Activated T-helper 1 cell treated with anti-CD3 and anti-CD28 coated beads, Interleukin-12 subunit alpha, Interleukin-12 subunit beta, Interleukin-2, Interleukin-4 antibody, amounts not matched to agents 30 ng/mL and 10 ng/mL and 1 ng/mL, durations not matched to agents 14 hours and 24 hours and 36 hours (primary cell): ENCODE measurements around the gene NACC2. TPM values are rescaled to one million over a fixed set of nuclear protein-coding genes. Genes with fewer than 3 reads are reported as not detected.

Source experiments
- DNase-seq: peaks from one replicate; pipeline ENCODE4 v3.0.0; 2021; ENCODE audit warnings: low spot score
- H3K27ac Mint-ChIP-seq: one replicate; pipeline ENCODE4 v1.8.0; 2021; ENCODE audit warnings: mild to moderate bottlenecking, mixed read lengths
- H3K27me3 Mint-ChIP-seq: one replicate; pipeline ENCODE4 v1.8.0; 2022; ENCODE audit warnings: mild to moderate bottlenecking, moderate library complexity, mixed read lengths; ENCODE audit not compliant: insufficient read depth
- H3K36me3 Mint-ChIP-seq: one replicate; pipeline ENCODE4 v1.8.0; 2021; ENCODE audit warnings: low read depth, mixed read lengths
- H3K4me1 Mint-ChIP-seq: one replicate; pipeline ENCODE4 v1.8.0; 2021; ENCODE audit warnings: low read depth, mixed read lengths
- H3K4me3 Mint-ChIP-seq: one replicate; pipeline ENCODE4 v1.8.0; 2021; ENCODE audit warnings: mild to moderate bottlenecking, moderate library complexity, mixed read lengths
- H3K9me3 Mint-ChIP-seq: one replicate; pipeline ENCODE4 v1.8.0; 2021; ENCODE audit warnings: mixed read lengths
- intact Hi-C: fragments of 100-400 bp; cut with micrococcal nuclease; formaldehyde crosslinking; loops from one replicate; pipeline ENCODE4 v1.15.1; 2024
- total RNA-seq: library from RNA; stranded (reverse); gene quantifications from 2 replicates; pipeline ENCODE4 v1.2.3, GENCODE V29; 2022

The NACC2 gene
- total RNA-seq, 1 donor from 2014 or later = 3.7 TPM

GRCh38 chr9:136024286-136024685, 70.8 kb downstream of the NACC2 start:
- H3K4me1 Mint-ChIP-seq = no peaks in the 10 kb centered on the region
- intact Hi-C loops = no loop called here
- no peaks in the 10 kb centered on the region for H3K36me3 Mint-ChIP-seq
- no peaks in the 10 kb centered on the region for H3K9me3 Mint-ChIP-seq
- H3K4me3 Mint-ChIP-seq = no peak overlapping the region
- peaks cover 2% of the 10 kb centered on the region for H3K27me3 Mint-ChIP-seq
- H3K27ac Mint-ChIP-seq = no peak overlapping the region
- DNase-seq = no peak

GRCh38 chr9:136023410-136024225, 71.5 kb downstream of the NACC2 start:
- Mint-ChIP-seq H3K4me1 (no peaks in the 10 kb centered on the region), H3K36me3 (no peaks in the 10 kb centered on the region), H3K27ac (no peak overlapping the region), H3K27me3 (peaks cover 2% of the 10 kb centered on the region), H3K4me3 (no peak overlapping the region), H3K9me3 (no peaks in the 10 kb centered on the region)
- DNase-seq = no peak
- intact Hi-C loops = no loop called here

GRCh38 chr9:136022731-136023409, 72.2 kb downstream of the NACC2 start:
- intact Hi-C loops = no loop called here
- Mint-ChIP-seq H3K27ac (no peak overlapping the region), H3K4me1 (no peaks in the 10 kb centered on the region), H3K9me3 (no peaks in the 10 kb centered on the region), H3K4me3 (no peak overlapping the region), H3K36me3 (no peaks in the 10 kb centered on the region), H3K27me3 (peaks cover 2% of the 10 kb centered on the region)
- DNase-seq = no peak

- H3K27me3 Mint-ChIP-seq = peaks cover 2% of the 10 kb centered on the region
- intact Hi-C loops = no loop called here
- no peak overlapping the region for H3K27ac Mint-ChIP-seq
- no peaks in the 10 kb centered on the region for H3K36me3 Mint-ChIP-seq
- no peak for DNase-seq
- H3K4me1 Mint-ChIP-seq = no peaks in the 10 kb centered on the region
- H3K9me3 Mint-ChIP-seq = no peaks in the 10 kb centered on the region
- H3K4me3 Mint-ChIP-seq = no peak overlapping the region
Measured at GRCh38 chr9:136021872-136022681, 73.0 kb downstream of the NACC2 start.

- Mint-ChIP-seq H3K27me3 (no peaks in the 10 kb centered on the region), H3K4me3 (no peak overlapping the region), H3K27ac (no peak overlapping the region), H3K36me3 (no peaks in the 10 kb centered on the region), H3K9me3 (no peaks in the 10 kb centered on the region), H3K4me1 (no peaks in the 10 kb centered on the region)
- no peak for DNase-seq
- intact Hi-C loops = no loop called here
Measured at GRCh38 chr9:136021171-136021871, 73.8 kb downstream of the NACC2 start.

GRCh38 chr9:136020671-136021070, 74.4 kb downstream of the NACC2 start:
- Mint-ChIP-seq H3K27ac (no peak overlapping the region), H3K4me1 (no peaks in the 10 kb centered on the region), H3K9me3 (no peaks in the 10 kb centered on the region), H3K27me3 (no peaks in the 10 kb centered on the region), H3K4me3 (no peak overlapping the region), H3K36me3 (no peaks in the 10 kb centered on the region)
- intact Hi-C loops = no loop called here
- no peak for DNase-seq

GRCh38 chr9:136020206-136020605, 74.9 kb downstream of the NACC2 start:
- Mint-ChIP-seq H3K4me1 (no peaks in the 10 kb centered on the region), H3K27me3 (no peaks in the 10 kb centered on the region), H3K27ac (no peak overlapping the region), H3K9me3 (no peaks in the 10 kb centered on the region), H3K4me3 (no peak overlapping the region), H3K36me3 (no peaks in the 10 kb centered on the region)
- intact Hi-C loops = no loop called here
- no peak for DNase-seq

- Mint-ChIP-seq H3K4me3 (no peak overlapping the region), H3K27ac (no peak overlapping the region), H3K9me3 (no peaks in the 10 kb centered on the region), H3K4me1 (no peaks in the 10 kb centered on the region), H3K27me3 (no peaks in the 10 kb centered on the region), H3K36me3 (no peaks in the 10 kb centered on the region)
- intact Hi-C loops = no loop called here
- no peak for DNase-seq
Measured at GRCh38 chr9:136019681-136020060, 75.4 kb downstream of the NACC2 start.

GRCh38 chr9:136019041-136019680, 75.9 kb downstream of the NACC2 start:
- no peaks in the 10 kb centered on the region for H3K9me3 Mint-ChIP-seq
- H3K27me3 Mint-ChIP-seq = no peaks in the 10 kb centered on the region
- H3K27ac Mint-ChIP-seq = no peak overlapping the region
- no peak for DNase-seq
- intact Hi-C loops = no loop called here
- H3K4me3 Mint-ChIP-seq = no peak overlapping the region
- no peaks in the 10 kb centered on the region for H3K36me3 Mint-ChIP-seq
- H3K4me1 Mint-ChIP-seq = no peaks in the 10 kb centered on the region

- intact Hi-C loops = no loop called here
- H3K4me1 Mint-ChIP-seq = no peaks in the 10 kb centered on the region
- no peak for DNase-seq
- H3K27me3 Mint-ChIP-seq = no peaks in the 10 kb centered on the region
- no peak overlapping the region for H3K4me3 Mint-ChIP-seq
- H3K27ac Mint-ChIP-seq = no peak overlapping the region
- no peaks in the 10 kb centered on the region for H3K36me3 Mint-ChIP-seq
- no peaks in the 10 kb centered on the region for H3K9me3 Mint-ChIP-seq
Measured at GRCh38 chr9:136018257-136019031, 76.6 kb downstream of the NACC2 start.

GRCh38 chr9:136017289-136018190, 77.5 kb downstream of the NACC2 start:
- Mint-ChIP-seq H3K9me3 (no peaks in the 10 kb centered on the region), H3K4me1 (no peaks in the 10 kb centered on the region), H3K27me3 (no peaks in the 10 kb centered on the region), H3K27ac (no peak overlapping the region), H3K36me3 (no peaks in the 10 kb centered on the region), H3K4me3 (no peak overlapping the region)
- no peak for DNase-seq
- intact Hi-C loops = no loop called here
